H4 (cell line): ENCODE results near the gene NRXN3. TPM values are rescaled to one million over a fixed set of nuclear protein-coding genes. Genes with fewer than 3 reads are reported as not detected.

Experiments
- DNase-seq: peaks from one replicate; pipeline ENCODE4 v3.0.0-alpha.2; 2015; ENCODE audit warnings: low spot score
- total RNA-seq: library from RNA; depleted of rRNA; stranded (reverse); fragments of >200 nt; shearing (Covaris generic); gene quantifications from 2 replicates; pipeline ENCODE4 v1.2.3, GENCODE V29; 2014

NRXN3 gene
- total RNA-seq, 1 experiment from 2014 or later = 0.37 TPM

GRCh38 chr14:78790271-78790670 lies 620.1 kb downstream of the NRXN3 start:
- DNase-seq = no peak

DNA sequence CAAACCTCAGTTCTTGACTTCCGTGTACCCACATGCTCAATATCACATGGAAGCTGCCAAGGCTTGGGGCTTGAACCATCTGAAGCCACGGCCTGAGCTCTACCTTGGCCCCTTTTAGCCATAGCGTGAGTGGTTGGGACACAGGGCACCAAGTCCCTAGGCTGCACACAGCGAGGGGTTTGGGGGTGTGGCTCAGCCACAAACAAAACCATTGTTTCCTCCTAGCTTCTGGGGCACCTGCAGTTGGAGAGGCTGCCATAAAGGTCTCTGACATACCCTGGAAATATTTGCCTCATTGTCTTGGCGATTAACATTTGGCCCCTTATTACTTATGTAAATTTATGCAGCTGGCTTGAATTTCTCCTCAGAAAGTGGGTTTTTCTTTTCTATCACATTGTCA lies 628.6 kb downstream of the NRXN3 start:
- DNase-seq = no peak

- no peak for DNase-seq
Measured at GRCh38 chr14:78805570-78805969, 635.4 kb downstream of the NRXN3 start.

DNA sequence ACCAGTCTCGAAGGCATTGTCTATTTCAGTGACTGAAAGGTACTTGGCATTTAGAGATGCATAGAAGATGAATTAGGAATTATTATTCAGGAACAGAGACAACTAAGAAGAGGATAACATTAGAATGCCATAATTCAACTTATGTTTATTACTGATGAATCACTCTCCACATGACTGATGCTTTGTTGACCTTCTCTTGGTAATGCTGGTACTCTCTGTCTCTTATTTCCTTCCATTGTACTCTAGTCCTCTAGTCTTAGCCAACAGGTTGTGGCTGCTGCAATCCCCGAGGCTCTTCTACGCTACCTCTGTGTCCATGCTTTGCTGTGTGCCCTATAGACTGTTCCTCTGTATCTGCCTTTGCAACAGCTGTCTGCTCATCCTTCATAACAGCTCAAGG lies 652.9 kb downstream of the NRXN3 start:
- DNase-seq = no peak

- DNase-seq = no peak
Measured at GRCh38 chr14:78823516-78823915, 653.3 kb downstream of the NRXN3 start.

- DNase-seq = no peak
Measured at GRCh38 chr14:78829274-78829673, 659.1 kb downstream of the NRXN3 start.

DNA sequence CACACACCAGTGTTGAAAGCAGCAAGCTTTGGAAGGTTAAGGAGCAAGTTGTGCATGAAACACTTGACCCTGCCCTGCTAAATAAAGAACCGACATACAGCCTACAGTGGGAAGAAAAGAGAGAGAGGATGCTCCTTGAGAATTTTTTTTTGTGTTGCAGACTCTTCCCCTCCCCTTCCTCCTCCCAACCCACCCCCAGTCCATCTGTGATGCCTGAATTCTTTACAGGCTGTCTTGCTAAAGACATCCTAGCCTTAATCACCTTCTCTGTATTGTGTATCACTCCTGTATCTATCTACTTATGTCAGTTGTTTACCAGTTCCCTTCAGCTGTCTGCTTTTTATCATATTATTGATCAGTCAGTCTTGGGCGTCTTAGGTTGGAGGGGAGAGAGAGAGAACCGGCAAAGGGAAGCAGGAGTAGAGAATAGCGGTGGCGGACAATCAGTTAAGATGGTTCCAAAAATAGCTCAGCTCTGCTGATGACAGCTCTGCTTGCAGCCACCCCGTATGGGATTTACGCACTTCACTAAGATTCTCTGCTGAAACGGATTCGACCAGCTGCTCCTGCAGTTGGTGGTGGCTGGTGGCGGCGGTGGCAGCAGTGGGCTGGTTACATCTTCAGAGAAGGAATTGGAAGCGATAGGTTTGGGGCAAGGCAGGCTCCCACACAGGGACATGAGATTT lies 664.7 kb downstream of the NRXN3 start:
- no peak for DNase-seq

GRCh38 chr14:78835909-78836308 lies 665.7 kb downstream of the NRXN3 start:
- DNase-seq = no peak

GRCh38 chr14:78836777-78837176 lies 666.6 kb downstream of the NRXN3 start:
- peak; percentile 56 for DNase-seq

DNA sequence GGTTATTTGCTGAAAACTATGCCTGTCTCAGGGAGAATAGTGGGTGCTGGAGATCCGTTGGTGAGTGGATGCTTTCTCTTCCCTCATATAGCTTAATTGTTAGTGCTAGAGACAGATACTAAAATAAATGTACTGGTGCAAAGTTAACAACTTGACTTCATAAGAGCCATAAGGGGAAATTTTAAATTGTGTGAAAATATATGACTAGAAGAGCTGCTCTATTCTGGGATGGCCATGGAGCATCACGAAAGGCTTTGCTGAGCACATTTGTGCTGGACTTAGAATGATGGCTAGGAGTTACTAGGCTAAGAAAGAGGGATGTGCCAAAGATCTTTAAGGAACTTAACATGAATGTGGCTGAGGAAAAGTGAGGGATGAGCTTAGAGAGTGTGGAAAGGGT lies 668.8 kb downstream of the NRXN3 start:
- DNase-seq = no peak

DNA sequence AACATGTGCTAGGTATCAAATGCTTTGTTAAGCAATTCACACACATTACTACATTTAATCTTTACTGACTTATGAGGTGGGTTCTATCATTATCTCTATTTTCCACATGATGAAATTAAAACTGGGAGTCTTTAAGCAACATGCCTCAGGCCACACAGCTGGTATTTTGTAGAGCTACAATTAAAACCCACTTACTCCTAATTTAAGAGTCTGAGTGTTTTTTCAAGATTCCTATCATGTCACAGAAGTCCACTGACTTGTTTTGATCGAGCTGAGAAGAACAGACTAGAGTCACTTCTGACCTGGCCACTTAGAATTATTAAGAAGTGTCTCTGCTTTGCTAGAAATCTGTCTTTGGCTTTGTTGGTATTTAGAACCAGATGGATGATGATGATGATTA lies 670.7 kb downstream of the NRXN3 start:
- no peak for DNase-seq

- no peak for DNase-seq
Measured at GRCh38 chr14:78847801-78848200, 677.6 kb downstream of the NRXN3 start.

DNA sequence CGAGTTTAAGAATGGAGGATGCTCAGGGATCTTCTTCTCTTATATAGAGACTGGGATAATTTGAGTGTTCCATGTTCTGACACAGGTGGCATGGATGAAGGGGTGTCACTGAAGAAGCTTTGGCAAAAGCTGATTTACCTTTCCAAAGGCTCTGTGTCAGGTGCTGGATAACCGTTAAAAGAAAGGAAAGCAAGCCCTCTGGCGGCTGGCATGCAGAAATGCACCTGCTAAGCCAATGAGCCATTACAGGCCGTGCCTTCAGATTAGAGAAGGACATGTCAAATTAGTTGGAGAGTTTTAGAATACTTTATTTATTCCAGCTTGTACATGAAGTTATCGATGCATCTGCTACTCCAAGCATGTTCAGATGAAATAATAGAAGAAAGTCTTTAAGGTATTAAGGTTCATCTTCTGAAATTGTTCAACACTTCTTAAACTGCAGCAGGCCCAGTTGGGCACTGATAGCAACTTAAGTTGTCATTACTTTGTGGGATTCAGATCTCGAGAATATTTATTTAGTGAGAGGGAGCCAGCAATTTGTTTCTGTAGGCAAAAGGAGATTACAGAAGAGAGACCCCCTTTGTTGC lies 678.2 kb downstream of the NRXN3 start:
- DNase-seq = peak; percentile 15

- DNase-seq = no peak
Measured at GRCh38 chr14:78849952-78850351, 679.8 kb downstream of the NRXN3 start.

DNA sequence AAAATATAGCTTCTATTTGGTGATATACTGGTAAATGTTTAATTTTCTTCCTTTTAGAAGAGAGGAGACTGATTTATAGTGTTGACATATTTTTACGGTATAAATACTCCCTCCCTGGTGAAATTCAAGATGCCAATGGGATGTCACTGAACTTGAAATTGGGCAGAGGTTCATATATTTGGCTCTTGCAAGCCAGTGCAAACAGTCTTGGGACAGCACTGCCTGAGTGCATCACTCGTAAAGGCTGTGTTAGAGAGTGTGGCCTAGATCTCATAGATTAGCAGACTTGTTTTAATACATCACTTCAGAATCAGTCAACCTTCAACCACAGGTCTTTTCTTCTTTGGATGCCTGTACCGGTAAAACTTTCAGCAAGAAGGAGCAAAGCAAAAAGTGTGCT lies 681.0 kb downstream of the NRXN3 start:
- no peak for DNase-seq

DNA sequence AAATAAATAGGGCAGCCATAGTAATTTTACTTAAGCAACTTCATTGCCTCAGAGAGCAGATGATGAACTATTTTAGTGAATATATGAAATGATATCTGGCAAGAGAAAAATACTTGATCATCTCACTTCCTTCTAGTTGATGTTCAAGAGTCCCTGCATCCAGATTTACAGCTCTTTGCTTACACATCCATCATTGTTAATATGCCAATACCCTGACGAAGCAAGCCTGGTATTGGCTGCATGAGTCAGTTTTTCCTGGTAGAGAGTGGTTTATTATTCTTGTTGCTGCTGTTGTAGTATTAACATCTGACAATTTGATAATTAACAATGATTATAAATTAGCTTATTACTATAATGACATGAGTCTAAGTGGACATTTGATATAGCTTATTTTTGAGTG lies 681.9 kb downstream of the NRXN3 start:
- DNase-seq = no peak

- no peak for DNase-seq
Measured at GRCh38 chr14:78857974-78858373, 687.8 kb downstream of the NRXN3 start.

- no peak for DNase-seq
Measured at GRCh38 chr14:78863143-78863542, 693.0 kb downstream of the NRXN3 start.

GRCh38 chr14:78872837-78873236 lies 702.7 kb downstream of the NRXN3 start:
- DNase-seq = no peak

GRCh38 chr14:78873581-78873980 lies 703.4 kb downstream of the NRXN3 start:
- no peak for DNase-seq

DNA sequence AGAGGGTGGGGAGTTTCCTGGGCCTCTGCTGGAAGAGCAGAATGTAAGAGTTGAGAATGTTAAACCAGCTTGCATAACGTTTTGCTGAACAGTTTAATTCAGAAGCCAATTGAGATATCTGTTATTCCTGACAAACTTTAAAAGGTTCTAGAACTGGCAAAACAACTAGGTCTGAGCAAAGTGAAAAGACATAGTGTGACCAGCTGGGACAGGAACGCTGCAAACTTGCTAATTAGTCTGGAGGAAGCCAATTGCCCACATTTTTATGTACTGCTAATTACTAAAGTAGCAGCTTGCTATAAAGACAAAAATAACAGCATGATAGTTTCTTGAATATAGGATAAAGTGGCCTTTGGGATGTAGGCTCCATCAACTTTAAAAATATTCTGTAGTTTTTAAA lies 704.9 kb downstream of the NRXN3 start:
- no peak for DNase-seq

- DNase-seq = no peak
Measured at GRCh38 chr14:78885884-78886283, 715.7 kb downstream of the NRXN3 start.

GRCh38 chr14:78897443-78897842 lies 727.3 kb downstream of the NRXN3 start:
- no peak for DNase-seq
